HL-60/S4 treated with phorbol 12-myristate 13-acetate at 8.2 ng/mL for 4 days and 3 days (cell line): ENCODE data around the gene ADARB1.

Source experiments
- in situ Hi-C: fragments of 300-500 bp; cut with MboI; formaldehyde crosslinking; loops from 2 replicates; pipeline ENCODE4 v1.15.0; 2022; ENCODE audit warnings: low sequenced_read_pairs

ADARB1 gene

DNA sequence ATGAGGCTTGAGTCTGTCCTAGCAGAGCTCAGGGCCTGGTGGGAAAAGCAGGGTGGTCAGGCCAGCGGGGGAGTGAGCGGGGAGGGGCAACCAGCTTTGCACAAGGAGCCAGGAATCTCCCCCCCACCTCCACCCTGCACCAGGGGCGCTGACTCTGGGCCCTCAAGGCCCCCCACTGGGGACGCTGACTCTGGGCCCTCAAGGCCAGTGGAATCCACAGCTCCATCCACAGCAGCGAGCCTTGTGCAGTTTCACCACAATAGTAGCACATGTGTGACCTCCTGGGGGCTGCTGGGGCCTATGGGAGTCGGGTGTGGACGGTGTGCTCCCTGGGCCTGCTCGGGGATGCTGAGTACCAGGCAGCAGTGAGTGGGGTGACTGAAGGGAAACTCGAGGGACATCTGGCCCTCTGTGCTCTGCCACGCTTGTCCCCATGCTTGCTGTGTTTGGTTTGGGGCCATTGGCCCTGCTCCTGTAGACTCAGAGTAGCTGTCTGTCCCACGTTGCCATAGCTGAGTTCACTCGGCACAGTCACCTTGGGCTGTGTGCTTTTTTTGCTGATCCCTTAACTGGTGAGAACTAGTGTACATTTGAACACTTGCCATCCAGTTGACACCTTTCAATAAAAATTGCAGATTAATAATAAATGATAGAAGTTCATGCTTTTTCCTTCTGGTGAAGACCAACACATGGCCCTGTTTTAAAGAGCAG is 89.2 kb downstream of the ADARB1 start:
- in situ Hi-C loops, result no loop called here

- in situ Hi-C loops, result no loop called here
These were observed 89.7 kb downstream of the ADARB1 start for GRCh38 chr21:45164124-45164511.

- in situ Hi-C loops, result no loop called here
These were observed 90.5 kb downstream of the ADARB1 start for GRCh38 chr21:45164838-45165237.

- in situ Hi-C loops, result no loop called here
These were observed 92.6 kb downstream of the ADARB1 start for GRCh38 chr21:45166931-45167330.

DNA sequence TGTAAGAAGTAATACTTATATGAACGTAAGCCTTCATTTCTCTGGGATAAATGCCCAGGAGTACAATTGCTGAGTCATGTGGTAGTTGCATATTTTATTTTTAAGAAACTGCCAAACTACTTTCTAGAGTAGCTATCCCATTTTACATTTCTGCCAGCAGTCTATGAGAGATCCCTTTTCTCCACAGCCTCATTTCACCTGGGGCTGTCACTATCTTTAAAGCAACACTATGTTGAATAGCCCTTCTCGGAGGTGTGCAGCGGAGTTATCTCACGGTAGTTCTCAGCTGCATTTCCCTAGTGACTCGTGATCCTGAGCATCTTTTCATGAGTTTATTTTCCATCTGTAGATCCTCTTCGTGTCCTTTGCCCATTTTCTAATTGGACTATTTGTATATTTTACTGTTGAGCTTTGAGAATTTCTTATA is 93.4 kb downstream of the ADARB1 start:
- in situ Hi-C loops, result no loop called here

DNA sequence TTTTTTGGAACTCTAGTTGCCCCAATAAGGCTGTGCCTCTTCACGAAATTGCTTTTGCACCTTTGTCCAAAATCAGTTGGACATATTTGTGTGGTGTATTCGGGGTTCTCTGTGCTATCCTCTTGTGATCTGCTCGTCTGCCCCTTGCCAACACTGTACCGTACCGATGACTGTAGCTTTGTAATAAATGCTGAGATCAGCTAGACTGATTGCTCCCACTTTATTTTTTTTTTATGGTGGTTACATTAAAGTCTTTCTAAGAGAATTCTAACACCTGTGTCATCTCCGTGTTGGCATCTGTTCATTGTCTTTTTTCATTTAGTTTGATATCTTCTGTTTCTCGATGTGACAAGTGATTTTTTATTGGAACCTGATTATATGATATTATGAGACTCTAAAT is 94.1 kb downstream of the ADARB1 start:
- in situ Hi-C loops, result no loop called here

DNA sequence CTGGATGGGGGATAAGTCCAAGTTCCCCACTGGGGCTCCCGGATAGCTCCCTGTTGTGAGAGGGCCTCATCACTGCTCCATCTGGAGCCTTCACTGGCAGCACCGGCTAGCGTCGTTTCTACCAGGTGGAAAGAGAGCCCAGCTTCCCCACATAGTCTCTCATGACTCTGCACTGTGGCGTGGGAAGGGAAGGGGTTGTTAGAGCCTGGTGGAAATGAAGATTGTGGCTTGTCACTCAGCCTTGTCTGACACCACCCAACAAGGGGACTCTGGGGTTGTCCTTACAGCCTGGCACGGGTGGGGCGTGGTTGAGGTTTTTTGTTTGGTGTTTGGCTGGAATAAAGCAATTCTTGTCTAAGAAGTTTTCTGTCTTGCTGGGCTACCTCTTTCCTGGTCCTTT is 94.6 kb downstream of the ADARB1 start:
- in situ Hi-C loops, result no loop called here

- in situ Hi-C loops, result no loop called here
These were observed 95.3 kb downstream of the ADARB1 start for GRCh38 chr21:45169682-45170081.

- in situ Hi-C loops, result no loop called here
These were observed 96.6 kb downstream of the ADARB1 start for GRCh38 chr21:45170987-45171386.

GRCh38 chr21:45172420-45172819 is 98.0 kb downstream of the ADARB1 start:
- in situ Hi-C loops, result no loop called here

- in situ Hi-C loops, result no loop called here
These were observed 101.1 kb downstream of the ADARB1 start for GRCh38 chr21:45175326-45176095.

DNA sequence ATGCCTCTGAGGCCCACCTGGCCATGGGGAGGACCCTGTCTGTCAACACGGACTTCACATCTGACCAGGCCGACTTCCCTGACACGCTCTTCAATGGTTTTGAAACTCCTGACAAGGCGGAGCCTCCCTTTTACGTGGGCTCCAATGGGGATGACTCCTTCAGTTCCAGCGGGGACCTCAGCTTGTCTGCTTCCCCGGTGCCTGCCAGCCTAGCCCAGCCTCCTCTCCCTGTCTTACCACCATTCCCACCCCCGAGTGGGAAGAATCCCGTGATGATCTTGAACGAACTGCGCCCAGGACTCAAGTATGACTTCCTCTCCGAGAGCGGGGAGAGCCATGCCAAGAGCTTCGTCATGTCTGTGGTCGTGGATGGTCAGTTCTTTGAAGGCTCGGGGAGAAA is 101.8 kb downstream of the ADARB1 start:
- in situ Hi-C loops, result no loop called here

DNA sequence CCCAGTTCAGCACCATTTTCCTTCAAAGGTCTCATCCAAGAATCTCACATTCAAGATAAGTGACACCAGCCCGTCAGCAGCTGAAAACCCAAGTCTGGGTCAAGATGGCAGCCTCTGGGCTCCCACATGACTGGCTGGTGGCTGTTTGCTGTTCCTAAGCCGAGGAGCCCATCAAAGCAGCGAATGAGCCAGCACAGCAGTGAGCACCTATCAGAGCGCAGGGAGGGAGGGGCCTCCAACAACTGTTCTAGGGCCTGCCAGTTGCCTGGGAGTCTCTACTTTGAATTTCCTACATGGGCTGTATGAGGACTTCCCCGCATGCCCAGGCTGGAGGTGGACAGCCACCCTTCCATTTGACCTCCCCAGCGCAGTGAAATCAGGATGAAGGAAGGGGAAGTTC is 102.7 kb downstream of the ADARB1 start:
- in situ Hi-C loops, result no loop called here

DNA sequence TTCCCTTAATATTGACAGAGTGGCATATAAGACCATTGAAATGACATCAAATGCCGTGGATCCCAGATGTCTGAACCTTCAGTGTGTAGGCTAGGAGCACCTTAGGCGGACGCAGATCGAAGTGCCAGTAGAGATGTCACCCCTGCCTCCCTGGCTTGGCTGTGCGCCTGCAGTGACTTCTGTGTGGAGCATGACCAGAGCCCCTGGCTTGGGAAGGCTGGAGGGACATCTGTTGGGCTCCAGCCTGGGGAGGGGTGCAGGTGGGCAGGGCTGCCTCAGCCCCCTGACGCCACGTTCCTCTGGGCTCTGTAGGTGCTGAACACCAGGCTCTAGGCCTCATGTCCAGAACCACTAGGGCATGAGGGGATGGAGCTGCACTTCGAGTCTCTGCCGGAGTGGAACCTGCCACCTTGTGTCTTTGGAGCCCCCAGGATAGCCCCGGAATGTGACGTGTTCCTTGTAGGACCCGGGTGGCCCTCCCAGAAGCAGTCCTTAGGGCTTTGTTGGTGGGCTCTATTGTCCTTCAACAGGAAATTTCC is 103.8 kb downstream of the ADARB1 start:
- in situ Hi-C loops, result no loop called here

- in situ Hi-C loops, result no loop called here
These were observed 104.6 kb downstream of the ADARB1 start for GRCh38 chr21:45178971-45179370.

GRCh38 chr21:45179568-45180245 is 105.3 kb downstream of the ADARB1 start:
- in situ Hi-C loops, result no loop called here

DNA sequence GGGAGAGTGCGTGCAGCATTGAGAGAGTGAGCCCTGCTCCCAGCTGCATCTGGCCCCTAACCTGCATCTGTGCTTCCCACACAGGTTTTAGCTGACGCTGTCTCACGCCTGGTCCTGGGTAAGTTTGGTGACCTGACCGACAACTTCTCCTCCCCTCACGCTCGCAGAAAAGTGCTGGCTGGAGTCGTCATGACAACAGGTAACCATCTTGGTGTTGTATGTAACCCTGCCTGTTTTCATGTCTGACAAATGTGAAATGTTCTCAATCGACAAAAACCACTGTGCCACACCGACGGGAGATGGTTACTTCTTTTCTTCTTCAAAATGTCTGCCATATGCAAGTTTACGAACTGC is 105.8 kb downstream of the ADARB1 start:
- in situ Hi-C loops, result no loop called here

DNA sequence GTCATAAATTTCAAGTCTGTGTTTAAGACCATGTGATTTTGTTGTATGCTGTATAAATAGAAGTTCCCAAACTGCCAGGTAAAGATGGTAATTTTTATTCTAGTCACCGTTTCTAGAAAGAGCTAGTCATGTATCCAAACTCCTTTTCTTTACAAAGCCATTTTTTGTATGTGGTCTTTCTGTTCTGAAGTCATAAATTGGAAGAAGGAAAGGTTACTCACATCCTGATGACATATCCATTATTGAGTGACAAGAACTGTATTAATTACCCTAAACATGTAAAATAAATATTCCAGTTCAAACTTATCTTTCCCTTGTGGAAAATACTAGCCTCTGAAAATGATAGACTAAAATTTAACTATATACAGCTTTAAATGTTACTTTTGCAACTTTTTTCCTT is 108.6 kb downstream of the ADARB1 start:
- in situ Hi-C loops, result no loop called here

DNA sequence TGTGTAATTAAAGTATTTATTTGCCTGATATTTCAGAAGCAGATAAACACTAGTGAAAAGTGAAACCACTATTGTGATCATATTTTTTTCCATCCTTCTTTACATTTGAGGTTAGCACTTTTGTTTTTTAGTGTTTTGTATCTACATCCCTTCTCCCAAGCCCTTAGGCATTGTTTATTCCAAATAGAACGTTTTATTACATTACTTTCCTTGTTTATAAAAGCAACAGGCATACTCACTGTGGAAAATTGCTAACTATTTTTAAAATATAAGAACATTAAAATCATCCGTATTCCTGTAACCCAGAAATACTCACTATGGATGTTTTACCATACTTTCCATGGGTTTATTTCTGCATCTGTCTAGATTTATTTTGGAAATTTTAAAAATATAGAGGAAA is 109.5 kb downstream of the ADARB1 start:
- in situ Hi-C loops, result no loop called here

- in situ Hi-C loops, result no loop called here
These were observed 110.5 kb downstream of the ADARB1 start for GRCh38 chr21:45184869-45185268.

GRCh38 chr21:45186709-45187108 is 112.3 kb downstream of the ADARB1 start:
- in situ Hi-C loops, result no loop called here

DNA sequence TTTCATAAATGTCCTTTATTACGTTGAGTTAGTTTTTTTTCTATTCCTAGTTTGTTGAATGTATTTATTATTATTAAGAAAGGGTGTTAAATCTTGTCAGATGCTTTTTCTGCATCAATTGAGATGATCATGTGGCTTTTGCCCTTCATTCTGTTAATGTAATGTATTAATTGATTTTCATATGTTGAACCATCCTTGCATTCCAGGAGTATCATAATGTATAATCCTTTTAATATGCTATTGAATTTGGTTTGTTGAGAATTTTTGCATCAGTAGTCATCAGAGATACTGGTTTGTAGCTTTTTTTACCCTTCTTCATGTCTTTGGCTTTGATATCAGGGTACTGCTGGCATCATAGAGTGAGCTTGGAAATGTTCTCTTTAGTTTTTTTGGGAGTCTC is 113.3 kb downstream of the ADARB1 start:
- in situ Hi-C loops, result no loop called here
